Measurements from ENCODE around the gene TOR1AIP1.
A peak's percentile ranks its signal among the peaks of the same experiment; 100 is the strongest.

GRCh38 chr1:179938752-179939151 lies 56.7 kb downstream of the TOR1AIP1 start:
- no peak for TF ChIP-seq ZNF660 (tag by site-specific recombination; IDR thresholded peaks at IDR 0.05)
- TF ChIP-seq GFI1B (tag by site-specific recombination; IDR thresholded peaks at IDR 0.05) = peak; percentile 64; the same call in 1 of the 2 replicates
- TF ChIP-seq CTCF (tag by site-specific recombination; IDR thresholded peaks at IDR 0.05) = no peak
- no peak for TF ChIP-seq REST (tag by site-specific recombination; IDR thresholded peaks at IDR 0.05)
- TF ChIP-seq ZNF830 (tag by site-specific recombination; IDR thresholded peaks at IDR 0.05; ENCODE audit: low read depth) = no peak
- TF ChIP-seq AEBP2 (tag by site-specific recombination; IDR thresholded peaks at IDR 0.05; ENCODE audit: borderline replicate concordance) = no peak
- TF ChIP-seq ZNF560 (tag by site-specific recombination; IDR thresholded peaks at IDR 0.05; ENCODE audit: borderline replicate concordance) = no peak

Data from HEK293 (cell line).